NCI-H2196 treated with DMSO at 0.1 percent for 48 hours (cell line): ENCODE measurements around the gene PLLP.

ENCODE experiments used
- DNase-seq: peaks from one replicate; lab custom pipeline; 2025; ENCODE audit not compliant: unreplicated experiment; lab: John Stamatoyannopoulos, UW

Gene PLLP

GRCh38 chr16:57284209-57284951 is at the start of gene PLLP:
Gene PLLP, minus strand, starts transcription at chr16:57284672. Its CDS starts 132 bp downstream, at chr16:57284540.
- DNase-seq: no peak

- DNase-seq: no peak
Observed at GRCh38 chr16:57333402-57333801, 48.9 kb upstream of the PLLP start.

GRCh38 chr16:57331355-57331754 is 46.9 kb upstream of the PLLP start:
- no peak for DNase-seq

DNA sequence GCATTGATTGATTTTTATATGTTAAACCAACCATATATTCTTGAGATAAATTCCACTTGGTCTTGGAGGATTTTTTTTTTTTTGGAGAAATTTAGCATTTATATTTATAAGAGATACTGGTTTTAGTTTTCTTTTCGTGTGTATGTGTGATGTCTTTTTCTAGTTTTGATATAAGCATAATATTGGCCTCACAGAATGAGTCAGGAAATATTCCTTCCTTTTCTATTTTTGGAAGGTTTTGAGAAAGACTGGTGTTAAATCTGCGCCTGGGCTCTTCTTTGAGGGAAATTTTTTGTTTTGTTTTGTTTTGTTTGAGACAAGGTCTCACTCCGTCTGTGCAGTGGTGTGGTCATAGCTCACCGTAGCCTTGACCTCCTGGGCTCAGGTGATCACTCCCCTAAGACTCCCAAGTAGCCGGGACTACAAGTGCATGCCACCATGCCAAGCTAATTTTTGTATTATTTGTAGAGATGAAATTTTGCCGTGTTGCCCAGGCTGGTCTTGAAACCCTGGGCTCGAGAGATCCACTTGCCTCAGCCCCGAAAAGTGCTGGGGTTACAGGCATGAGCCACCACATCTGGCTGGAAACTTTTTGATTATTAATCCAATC is 45.4 kb upstream of the PLLP start:
- no peak for DNase-seq

GRCh38 chr16:57325458-57325857 is 41.0 kb upstream of the PLLP start:
- no peak for DNase-seq

DNA sequence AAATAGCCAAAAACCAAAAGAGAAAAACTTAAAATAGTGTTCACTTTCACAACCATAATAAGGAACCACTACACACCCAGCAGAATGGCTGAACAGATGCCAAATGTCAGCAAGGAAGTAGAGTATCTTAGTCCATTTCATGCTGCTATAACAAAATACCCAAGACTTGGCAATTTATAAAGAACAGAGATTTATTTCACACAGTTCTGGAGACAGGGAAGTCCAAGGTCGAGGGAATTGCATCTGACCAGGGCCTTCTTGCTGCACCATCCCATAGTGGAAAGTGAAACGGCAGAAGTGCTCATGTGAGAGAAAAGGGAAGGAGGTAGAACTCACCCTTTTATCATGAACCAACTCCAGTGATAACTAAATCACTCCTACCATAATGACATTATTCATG is 40.3 kb upstream of the PLLP start:
- DNase-seq: no peak

- no peak for DNase-seq
Observed at GRCh38 chr16:57319646-57320045, 35.2 kb upstream of the PLLP start.

GRCh38 chr16:57318240-57318970 is 33.9 kb upstream of the PLLP start:
- DNase-seq: no peak

GRCh38 chr16:57316390-57317017 is 32.0 kb upstream of the PLLP start:
- no peak for DNase-seq

GRCh38 chr16:57315416-57315815 is 30.9 kb upstream of the PLLP start:
- no peak for DNase-seq

DNA sequence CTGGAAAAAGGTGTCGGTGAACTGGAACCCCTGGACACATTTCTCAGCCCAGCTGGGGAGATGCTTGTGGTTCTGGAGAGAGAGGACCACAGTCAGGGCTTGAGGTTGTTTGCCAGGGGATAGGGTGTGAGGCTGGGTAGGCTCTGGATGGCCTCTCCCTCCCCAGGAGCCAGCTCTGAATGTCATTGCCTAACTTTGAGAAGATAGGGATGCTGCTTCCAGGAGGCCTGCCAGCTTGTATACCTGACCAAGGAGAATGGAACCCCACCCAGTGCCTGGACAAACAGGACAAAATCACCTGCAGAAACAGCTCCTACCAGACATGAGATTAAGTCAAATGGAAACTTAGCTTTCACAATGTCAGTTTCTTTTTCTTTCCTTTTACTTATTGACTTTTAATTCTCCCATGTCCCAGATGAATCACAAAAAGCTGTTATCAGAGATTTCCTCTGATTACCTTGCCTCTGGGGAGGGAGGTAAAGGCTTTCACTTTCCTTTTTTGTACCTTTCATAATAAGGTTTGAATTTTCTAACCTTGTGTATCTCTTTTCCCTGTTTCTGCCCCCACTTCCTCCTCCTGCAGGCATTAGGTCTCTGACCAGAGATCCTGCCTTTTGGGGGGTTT is 29.8 kb upstream of the PLLP start:
- no peak for DNase-seq

- no peak for DNase-seq
Observed at GRCh38 chr16:57313509-57313908, 29.0 kb upstream of the PLLP start.

GRCh38 chr16:57310801-57311200 is 26.3 kb upstream of the PLLP start:
- no peak for DNase-seq

DNA sequence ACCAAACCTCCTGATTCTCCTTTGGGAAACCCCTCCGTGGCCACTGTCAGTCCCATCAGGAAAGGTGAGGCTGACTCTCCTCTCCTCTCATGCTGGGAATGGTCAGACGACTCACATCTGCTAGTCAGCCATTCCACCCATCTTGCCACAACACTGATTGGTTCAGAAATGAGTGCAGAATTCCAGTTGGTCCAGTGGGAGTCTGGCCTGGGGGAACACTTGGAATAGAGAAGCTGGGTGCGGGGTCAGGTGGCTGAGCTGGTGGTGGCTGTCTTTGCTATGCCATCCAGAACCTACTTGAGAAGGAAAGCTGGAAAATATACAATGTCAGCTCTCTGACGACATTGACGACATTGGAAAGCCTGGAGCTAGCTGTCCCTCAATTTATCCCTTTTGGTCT is 23.6 kb upstream of the PLLP start:
- no peak for DNase-seq

DNA sequence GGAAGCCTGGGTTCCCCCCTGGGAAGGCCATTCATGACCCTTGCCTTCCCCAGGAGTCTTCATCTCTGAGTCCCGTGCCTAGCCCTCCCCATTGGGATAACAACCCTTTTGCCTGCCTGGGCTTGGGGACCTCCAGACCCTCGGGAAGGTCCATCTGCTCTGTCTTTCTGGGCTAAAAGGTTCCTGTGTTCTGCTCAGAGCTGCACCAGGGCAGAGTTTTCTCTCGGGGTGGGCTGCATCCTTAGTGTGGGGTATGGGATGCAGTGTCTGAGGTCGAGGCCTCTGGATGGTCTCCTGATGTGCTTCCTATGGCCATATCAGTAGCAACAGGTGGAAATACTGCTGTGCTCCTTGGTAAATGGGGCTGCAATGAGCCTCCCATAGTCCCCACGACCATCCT is 22.9 kb upstream of the PLLP start:
- DNase-seq: no peak

DNA sequence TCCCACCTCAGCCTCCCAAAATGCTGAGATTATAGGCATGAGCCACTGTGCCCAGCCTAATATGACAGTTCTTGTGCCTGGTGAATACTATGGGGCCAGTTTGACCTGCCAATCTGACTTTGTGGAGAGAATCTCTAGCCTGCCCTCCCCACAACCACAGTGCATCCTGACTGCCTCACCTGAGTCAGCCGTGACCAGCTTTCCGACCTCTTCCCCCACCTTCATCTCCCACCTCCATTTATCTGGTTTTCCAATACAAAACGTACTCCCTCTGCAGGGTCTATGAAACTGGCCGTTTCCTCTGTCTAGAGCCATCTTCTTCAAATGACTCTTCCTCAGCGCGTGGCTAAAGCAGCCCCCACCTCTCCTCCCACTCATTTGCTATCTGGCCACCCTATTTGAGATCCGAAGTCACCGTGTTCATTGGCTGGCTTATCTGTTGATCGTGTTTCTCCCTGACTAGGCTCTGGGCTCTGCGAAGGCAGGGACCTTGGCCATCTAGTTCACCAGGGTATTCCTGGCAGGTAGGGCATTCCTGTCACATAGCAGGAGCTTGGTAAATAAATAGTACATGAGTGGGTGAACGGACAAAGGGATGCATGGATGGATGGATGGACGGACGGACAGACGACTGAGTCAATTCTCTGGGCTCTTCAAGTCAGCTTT is 22.3 kb upstream of the PLLP start:
- no peak for DNase-seq

- DNase-seq: no peak
Observed at GRCh38 chr16:57305159-57305811, 20.8 kb upstream of the PLLP start.

GRCh38 chr16:57304169-57305061 is 19.9 kb upstream of the PLLP start:
- no peak for DNase-seq

DNA sequence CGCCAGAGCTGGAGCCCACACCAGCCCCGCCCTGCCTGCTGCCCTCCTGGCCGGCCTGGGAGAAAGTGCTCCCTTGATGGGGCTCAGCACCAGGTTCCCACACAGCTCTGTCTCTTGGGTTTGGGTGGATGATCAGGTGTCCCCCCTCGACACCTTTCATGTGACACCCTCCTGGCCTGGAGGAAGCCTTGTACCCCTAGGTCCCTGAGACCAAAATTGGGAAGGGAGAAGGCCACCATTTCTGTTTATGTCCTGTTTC is 19.4 kb upstream of the PLLP start:
- DNase-seq: no peak
